AG09319 (cell line): ENCODE data around the gene TROAP.
"Not testable (repeated sequence)": the region's sequence is repeated elsewhere in the genome, so short reads cannot be mapped to it uniquely, and the experiment has no call there.

Source experiments
- DNase-seq: peaks from one replicate; pipeline ENCODE4 v3.0.0-alpha.2; 2010; ENCODE audit warnings: low read depth; ENCODE audit errors: extremely low read depth
- TF ChIP-seq, protein P1 (sequence below): IDR thresholded peaks from 2 replicates; pipeline ENCODE4 v1.5.1; 2011; ENCODE audit warnings: low read depth, mild to moderate bottlenecking, inconsistent platforms, low read length, moderate library complexity

The TROAP gene

DNA sequence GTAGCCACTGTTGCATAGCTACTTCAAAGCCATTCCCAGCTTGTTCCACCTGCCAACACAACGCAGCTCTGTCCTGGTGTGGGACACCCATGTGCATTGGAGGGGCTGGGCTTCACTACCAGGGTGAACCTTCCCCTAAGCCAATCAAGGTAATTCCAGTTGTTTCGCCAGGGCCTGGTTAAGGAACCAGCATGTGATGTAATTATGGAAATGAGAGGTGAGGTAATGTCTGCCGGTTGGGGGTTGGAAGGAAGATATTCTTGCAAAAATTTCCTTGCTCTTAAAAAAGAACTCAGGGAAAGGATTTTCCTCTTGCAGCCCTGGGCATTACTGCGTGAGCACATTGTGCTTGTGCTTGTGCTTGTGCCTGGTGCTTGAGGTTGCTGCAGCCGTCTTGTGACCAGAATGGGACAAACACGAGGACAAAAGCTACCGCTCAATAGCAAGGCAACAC is 43.3 kb upstream of the TROAP start:
- DNase-seq = no peak
- TF ChIP-seq, protein P1, sequence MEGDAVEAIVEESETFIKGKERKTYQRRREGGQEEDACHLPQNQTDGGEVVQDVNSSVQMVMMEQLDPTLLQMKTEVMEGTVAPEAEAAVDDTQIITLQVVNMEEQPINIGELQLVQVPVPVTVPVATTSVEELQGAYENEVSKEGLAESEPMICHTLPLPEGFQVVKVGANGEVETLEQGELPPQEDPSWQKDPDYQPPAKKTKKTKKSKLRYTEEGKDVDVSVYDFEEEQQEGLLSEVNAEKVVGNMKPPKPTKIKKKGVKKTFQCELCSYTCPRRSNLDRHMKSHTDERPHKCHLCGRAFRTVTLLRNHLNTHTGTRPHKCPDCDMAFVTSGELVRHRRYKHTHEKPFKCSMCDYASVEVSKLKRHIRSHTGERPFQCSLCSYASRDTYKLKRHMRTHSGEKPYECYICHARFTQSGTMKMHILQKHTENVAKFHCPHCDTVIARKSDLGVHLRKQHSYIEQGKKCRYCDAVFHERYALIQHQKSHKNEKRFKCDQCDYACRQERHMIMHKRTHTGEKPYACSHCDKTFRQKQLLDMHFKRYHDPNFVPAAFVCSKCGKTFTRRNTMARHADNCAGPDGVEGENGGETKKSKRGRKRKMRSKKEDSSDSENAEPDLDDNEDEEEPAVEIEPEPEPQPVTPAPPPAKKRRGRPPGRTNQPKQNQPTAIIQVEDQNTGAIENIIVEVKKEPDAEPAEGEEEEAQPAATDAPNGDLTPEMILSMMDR = no peak

DNA sequence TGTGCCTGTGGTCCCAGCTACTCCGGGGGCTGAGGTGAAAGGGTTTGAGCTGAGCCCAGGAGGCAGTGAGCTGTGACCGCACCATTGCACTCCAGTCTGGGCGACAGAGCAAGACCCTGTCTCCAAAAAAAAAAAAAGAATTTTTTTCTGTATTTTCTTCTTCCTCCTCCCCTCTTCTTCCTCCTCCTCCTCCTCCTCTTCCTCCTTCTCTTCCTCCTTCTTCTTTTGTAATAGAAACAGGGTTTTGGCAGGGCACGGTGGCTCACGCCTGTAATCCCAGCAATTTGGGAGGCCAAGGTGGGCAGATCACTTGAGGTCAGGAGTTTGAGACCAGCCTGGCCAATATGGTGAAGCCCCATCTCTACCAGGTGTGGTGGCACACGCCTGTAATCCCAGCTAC is 42.5 kb upstream of the TROAP start:
- not testable (repeated sequence) for DNase-seq

DNA sequence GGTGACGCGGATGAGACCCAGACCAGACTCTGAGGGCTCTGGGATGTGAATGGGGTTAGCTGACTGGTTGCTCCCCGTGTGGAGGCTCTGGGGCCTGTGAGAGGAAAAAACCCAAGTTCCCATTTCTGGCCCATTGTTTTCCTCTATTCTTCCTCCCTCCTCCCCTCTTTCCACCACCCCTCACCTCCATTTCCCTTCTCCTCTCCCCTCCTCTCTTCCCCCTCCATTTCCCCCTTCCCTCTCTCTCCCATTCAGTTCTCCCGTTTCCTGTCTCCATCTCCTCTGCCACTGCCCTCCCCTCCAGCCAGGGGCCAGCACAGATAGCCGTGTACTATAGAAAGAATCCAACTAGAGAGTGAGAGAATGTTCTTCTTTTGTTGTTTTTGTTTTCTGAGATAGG is 40.8 kb upstream of the TROAP start:
- no peak for DNase-seq
- TF ChIP-seq, protein P1 = no peak

DNA sequence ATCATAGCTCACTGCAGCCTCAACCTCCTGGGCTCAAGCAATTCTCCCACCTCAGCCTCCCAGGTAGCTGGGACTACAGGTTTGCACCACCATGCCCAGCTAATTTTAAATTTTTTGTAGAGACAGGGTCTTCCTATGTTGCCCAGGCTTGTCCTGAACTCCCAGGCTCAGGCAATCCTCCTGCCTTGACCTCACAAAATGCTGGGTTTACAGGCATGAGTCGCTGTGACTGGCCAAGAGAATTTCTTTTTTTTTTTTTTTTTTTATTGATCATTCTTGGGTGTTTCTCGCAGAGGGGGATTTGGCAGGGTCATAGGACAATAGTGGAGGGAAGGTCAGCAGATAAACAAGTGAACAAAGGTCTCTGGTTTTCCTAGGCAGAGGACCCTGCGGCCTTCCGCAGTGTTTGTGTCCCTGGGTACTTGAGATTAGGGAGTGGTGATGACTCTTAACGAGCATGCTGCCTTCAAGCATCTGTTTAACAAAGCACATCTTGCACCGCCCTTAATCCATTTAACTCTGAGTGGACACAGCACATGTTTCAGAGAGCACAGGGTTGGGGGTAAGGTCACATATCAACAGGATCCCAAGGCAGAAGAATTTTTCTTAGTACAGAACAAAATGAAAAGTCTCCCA is 40.2 kb upstream of the TROAP start:
- not testable (repeated sequence) for DNase-seq

DNA sequence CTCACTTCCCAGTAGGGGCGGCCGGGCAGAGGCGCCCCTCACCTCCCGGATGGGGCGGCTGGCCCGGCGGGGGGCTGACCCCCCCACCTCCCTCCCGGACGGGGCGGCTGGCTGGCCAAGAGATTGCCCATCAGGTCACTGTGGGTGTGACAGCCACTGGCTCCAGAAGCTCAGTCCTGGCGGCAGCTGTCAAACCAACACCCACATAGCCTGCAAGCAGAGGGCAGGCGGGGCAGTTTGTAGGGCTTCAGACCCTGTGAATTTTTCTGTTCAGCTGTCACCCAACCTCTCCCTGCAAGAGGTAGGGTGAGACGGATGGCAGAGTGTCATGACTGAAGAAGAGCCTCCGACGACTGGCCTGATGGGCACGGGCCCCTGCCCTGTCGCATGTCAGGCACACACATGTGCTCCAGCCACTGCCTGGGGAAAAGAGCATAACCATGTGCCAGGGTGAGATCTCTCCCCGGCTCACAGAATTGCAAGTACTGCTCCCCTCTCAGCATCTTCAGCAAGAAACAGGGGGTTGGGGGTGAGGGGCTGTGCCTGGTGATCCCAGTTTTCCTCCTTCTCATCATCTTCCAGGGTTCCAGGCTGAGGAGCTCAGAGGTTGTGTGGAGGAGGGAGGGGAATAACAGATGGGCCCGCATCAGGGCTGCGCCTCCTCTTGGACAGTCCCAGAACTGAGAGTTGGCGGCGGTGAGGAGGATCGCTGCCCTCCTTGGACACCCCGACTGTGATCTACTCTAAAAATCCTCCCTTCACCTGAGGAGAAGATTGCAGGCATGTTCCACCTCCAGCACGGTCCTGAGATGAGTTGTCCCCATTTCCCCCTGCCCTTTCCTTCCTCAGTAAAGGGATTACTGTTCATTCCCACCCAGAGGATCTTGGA is 39.3 kb upstream of the TROAP start:
- DNase-seq = no peak
- TF ChIP-seq, protein P1 = no peak

DNA sequence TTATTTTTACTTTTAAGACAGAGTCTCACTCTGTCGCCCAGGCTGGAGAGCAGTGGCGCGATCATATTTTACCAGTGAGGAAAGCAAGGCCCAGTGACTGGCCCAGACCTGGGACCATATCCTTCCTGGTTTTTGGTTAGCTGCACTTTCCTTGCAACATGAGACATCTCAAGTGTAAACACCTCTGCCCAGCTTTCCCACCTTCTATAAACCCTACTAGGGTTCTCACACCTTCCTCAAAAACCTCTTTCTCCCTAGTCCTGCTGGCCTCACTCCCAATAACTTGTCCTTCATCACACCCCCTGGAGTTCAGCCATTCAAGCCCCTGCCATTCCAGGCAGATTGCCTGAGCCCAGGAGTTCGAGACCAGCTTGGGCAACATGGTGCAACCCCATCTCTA is 38.4 kb upstream of the TROAP start:
- TF ChIP-seq, protein P1 = no peak
- DNase-seq = no peak

DNA sequence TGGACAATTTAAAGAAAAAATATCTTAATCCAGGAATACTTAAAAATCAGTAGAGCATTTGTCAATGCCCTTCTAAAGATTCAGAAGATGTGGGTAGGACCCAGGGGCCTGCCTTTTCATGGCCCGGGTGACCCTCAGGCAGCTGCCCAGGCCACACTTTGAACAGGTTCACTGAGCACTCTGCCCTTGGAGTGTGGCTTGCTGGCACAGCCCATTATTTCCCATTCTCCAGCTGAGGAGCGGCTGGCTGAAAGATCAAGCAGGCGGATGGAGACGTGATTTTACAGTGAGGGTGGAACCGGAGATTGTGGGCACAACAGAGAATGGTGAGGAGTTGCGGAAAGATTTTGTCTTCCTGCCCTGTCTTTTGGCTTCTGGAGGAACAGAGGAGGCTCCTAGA is 35.2 kb upstream of the TROAP start:
- TF ChIP-seq, protein P1 = no peak
- no peak for DNase-seq

DNA sequence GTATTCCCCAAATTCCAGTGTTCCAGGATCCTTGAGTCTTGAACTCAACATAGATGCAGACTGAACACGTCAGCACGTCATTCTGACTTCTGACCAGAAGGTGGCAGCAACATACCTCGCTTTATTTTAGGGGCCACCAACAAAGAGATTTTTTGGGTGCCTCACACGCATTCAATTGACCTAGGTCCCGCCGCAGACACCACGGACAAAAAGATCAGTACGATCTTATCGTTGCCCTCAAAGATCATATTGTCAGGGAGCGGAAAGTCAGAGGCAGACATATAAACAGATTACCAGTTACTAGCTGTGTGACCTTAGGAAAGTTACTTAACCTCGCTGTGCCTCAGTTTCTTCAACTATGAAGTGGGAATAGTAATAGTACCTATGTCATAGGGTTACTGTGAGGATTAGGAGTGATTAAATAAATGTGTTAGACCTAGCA is 34.6 kb upstream of the TROAP start:
- TF ChIP-seq, protein P1 = peak; percentile 78
- DNase-seq = no peak
